ENCODE results near the gene RBMXL2. TPM values are rescaled to one million over a fixed set of nuclear protein-coding genes. Genes with fewer than 3 reads are reported as not detected.

RBMXL2 gene
- total RNA-seq, 2 donors from 2014 or later, result not detected

DNA sequence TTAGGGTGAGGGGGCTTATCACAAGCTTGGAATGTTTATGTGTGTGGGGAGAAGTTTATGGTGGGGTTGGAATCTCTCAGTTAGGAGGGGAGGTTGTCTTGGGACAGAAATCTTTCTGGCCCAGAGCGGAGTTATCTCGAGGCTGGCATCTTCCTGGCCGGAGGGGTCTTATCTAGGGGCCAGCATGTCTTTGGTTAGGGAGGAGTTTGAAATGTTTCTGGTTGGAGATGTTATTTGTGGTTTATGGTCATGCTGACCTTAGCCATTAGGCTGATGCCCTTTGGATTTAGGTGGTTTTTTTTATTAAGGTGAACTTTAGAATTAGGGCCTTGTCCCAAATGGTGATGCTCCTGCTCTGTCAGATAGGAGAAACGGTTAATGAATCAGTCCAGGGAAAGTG is 7.9 kb upstream of the RBMXL2 start:
- no peak for DNase-seq
- Histone ChIP-seq H3K36me3 (no peaks in the 10 kb centered on the region), H3K27ac (no peak overlapping the region), H3K9ac (ENCODE audit: low read depth in 2 of 2, low read length in 2 of 2) (no peak overlapping the region), H3K4me3 (no peak overlapping the region), H3K4me1 (no peaks in the 10 kb centered on the region), H3K9me3 (no peaks in the 10 kb centered on the region), H3K27me3 (no peaks in the 10 kb centered on the region)
- TF ChIP-seq CTCF (IDR thresholded peaks at IDR 0.05), result no peak
- intact Hi-C loops (cut with DNase I), result no loop called here

- Histone ChIP-seq H3K9ac (ENCODE audit: low read depth in 2 of 2, low read length in 2 of 2) (no peak overlapping the region), H3K27ac (no peak overlapping the region), H3K4me3 (no peak overlapping the region), H3K9me3 (no peaks in the 10 kb centered on the region), H3K4me1 (no peaks in the 10 kb centered on the region), H3K27me3 (no peaks in the 10 kb centered on the region), H3K36me3 (no peaks in the 10 kb centered on the region)
- TF ChIP-seq CTCF (IDR thresholded peaks at IDR 0.05), result no peak
- DNase-seq, result no peak
- intact Hi-C loops (cut with DNase I), result no loop called here
These were observed 7.4 kb upstream of the RBMXL2 start for GRCh38 chr11:7081441-7081840.

- TF ChIP-seq CTCF (IDR thresholded peaks at IDR 0.05), result no peak
- no peaks in the 10 kb centered on the region for H3K27me3 ChIP-seq
- no peak overlapping the region for H3K9ac ChIP-seq (ENCODE audit: low read depth in 2 of 2, low read length in 2 of 2)
- no peak overlapping the region for H3K4me3 ChIP-seq
- no peaks in the 10 kb centered on the region for H3K9me3 ChIP-seq
- no peaks in the 10 kb centered on the region for H3K36me3 ChIP-seq
- H3K27ac ChIP-seq, result no peak overlapping the region
- H3K4me1 ChIP-seq, result no peaks in the 10 kb centered on the region
- DNase-seq, result no peak
- intact Hi-C loops (cut with DNase I), result no loop called here
These were observed 792 bp downstream of the RBMXL2 start for GRCh38 chr11:7089328-7090251.

DNA sequence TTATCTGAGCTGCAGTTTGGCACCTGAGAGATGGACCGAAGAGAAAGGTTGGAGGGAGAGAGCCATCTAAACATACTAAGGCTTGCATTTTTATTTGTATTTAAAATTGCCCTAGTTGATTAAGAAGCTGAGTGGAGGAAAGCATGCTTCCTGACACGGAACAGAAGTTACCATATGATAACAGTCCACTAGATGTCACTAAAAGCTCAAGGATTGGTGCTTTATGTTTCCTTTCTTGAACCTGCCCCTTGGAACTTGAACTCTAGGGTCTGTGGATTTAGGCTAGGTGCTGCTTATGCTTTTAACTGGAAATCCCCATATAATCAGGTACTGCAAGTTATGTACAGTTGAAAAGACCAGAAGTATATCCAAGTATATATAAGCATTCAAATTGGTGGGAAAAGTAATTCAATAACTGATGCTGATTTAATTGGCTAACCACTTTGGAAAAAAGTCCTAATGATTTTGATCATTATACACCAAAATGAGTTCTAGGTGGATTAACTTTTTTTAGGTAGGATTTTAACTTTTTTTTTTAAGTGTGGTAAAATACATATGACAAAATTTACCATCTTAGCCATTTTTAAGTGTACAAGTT is 9.5 kb downstream of the RBMXL2 start:
- TF ChIP-seq CTCF (IDR thresholded peaks at IDR 0.05), result peak; percentile 52
- no peak for DNase-seq
- no peaks in the 10 kb centered on the region for H3K9me3 ChIP-seq
- H3K27ac ChIP-seq, result no peak overlapping the region
- H3K4me1 ChIP-seq, result no peaks in the 10 kb centered on the region
- H3K27me3 ChIP-seq, result no peaks in the 10 kb centered on the region
- H3K4me3 ChIP-seq, result no peak overlapping the region
- no peaks in the 10 kb centered on the region for H3K36me3 ChIP-seq
- H3K9ac ChIP-seq (ENCODE audit: low read depth in 2 of 2, low read length in 2 of 2), result no peak overlapping the region
- intact Hi-C loops (cut with DNase I), result loop anchor here (5.0 kb wide), 2 partner anchors 344 to 589 kb away; no protein-coding TSS in a partner anchor

GRCh38 chr11:7115780-7116179 is 27.0 kb downstream of the RBMXL2 start:
- no peaks in the 10 kb centered on the region for H3K27me3 ChIP-seq
- H3K9me3 ChIP-seq, result no peaks in the 10 kb centered on the region
- TF ChIP-seq CTCF (IDR thresholded peaks at IDR 0.05), result no peak
- H3K9ac ChIP-seq (ENCODE audit: low read depth in 2 of 2, low read length in 2 of 2), result no peak overlapping the region
- H3K4me3 ChIP-seq, result no peak overlapping the region
- intact Hi-C loops (cut with DNase I), result no loop called here
- no peak overlapping the region for H3K27ac ChIP-seq
- DNase-seq, result no peak
- H3K36me3 ChIP-seq, result no peaks in the 10 kb centered on the region
- H3K4me1 ChIP-seq, result no peaks in the 10 kb centered on the region
